Parathyroid adenoma (tissue), 2 donors: ENCODE measurements around the gene MARCO.

Experiments used
- H2AFZ ChIP-seq: fragments of 300-600 bp; sonication (generic); one replicate; pipeline ENCODE4 v1.7.0; 2017; ENCODE audit warnings: antibody characterized with exemption, mild to moderate bottlenecking
- H3K27ac ChIP-seq: fragments of 300-600 bp; sonication (generic); one replicate; pipeline ENCODE4 v1.7.0; 2017
- H3K27me3 ChIP-seq: fragments of 300-600 bp; sonication (generic); one replicate; pipeline ENCODE4 v1.7.0; 2017; ENCODE audit warnings: low read length; ENCODE audit not compliant: control insufficient read depth, insufficient read depth
- H3K36me3 ChIP-seq: fragments of 300-600 bp; sonication (generic); one replicate; pipeline ENCODE4 v1.7.0; 2017; ENCODE audit warnings: low read length; ENCODE audit not compliant: control insufficient read depth, insufficient read depth
- H3K4me1 ChIP-seq: fragments of 300-600 bp; sonication (generic); one replicate; pipeline ENCODE4 v1.7.0; 2017; ENCODE audit warnings: control low read depth
- H3K4me2 ChIP-seq: fragments of 300-600 bp; sonication (generic); one replicate; pipeline ENCODE4 v1.7.0; 2017; ENCODE audit warnings: low read length
- H3K4me3 ChIP-seq: fragments of 300-600 bp; sonication (generic); one replicate; pipeline ENCODE4 v1.7.0; 2017; ENCODE audit warnings: low read depth, low read length
- H3K79me2 ChIP-seq: fragments of 300-600 bp; sonication (generic); one replicate; pipeline ENCODE4 v1.7.0; 2017; ENCODE audit warnings: control low read depth
- H3K9ac ChIP-seq: fragments of 300-600 bp; sonication (generic); one replicate; pipeline ENCODE4 v1.7.0; 2017; ENCODE audit warnings: mild to moderate bottlenecking
- H3K9me3 ChIP-seq: fragments of 300-600 bp; sonication (generic); one replicate; pipeline ENCODE4 v1.7.0; 2017; ENCODE audit warnings: low read length; ENCODE audit not compliant: control insufficient read depth
- CTCF ChIP-seq: fragments of 300-600 bp; sonication (generic); IDR thresholded peaks from one replicate; pipeline ENCODE4 v1.7.0; 2017; ENCODE audit warnings: antibody characterized with exemption, mild to moderate bottlenecking
- donor health status: primary hyperparathyroidism.

MARCO gene

DNA sequence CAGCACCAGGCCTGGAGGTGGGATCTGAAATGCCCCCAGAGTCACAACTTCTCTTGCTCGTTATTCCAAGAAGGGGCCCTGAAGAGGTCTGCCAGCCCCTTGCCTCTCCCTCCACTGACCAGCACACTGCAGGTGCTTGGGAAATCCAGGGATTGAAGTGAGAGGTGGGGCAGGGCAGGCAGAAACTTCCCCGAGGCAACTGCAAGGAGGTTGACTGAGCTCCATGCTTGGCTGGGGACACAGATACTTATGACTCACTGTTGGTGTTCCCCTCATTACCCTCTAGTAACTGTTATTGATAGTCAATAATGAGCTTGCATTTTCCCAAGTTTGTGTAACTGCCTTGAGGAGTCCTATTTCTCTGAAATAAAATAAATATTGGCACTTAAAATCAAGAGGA, 47.5 kb downstream of the MARCO start:
- H3K27ac ChIP-seq, result no peak overlapping the region
- H3K9ac ChIP-seq, result no peak overlapping the region
- H2AFZ ChIP-seq, result no peak overlapping the region
- no peaks in the 10 kb centered on the region for H3K27me3 ChIP-seq
- no peak for TF ChIP-seq CTCF
- no peaks in the 10 kb centered on the region for H3K36me3 ChIP-seq
- H3K79me2 ChIP-seq, result no peaks in the 10 kb centered on the region
- H3K4me1 ChIP-seq, result no peaks in the 10 kb centered on the region
- no peak overlapping the region for H3K4me2 ChIP-seq
- no peak overlapping the region for H3K4me3 ChIP-seq
- no peaks in the 10 kb centered on the region for H3K9me3 ChIP-seq

GRCh38 chr2:118990757-118991545, 49.0 kb downstream of the MARCO start:
- no peaks in the 10 kb centered on the region for H3K9me3 ChIP-seq
- H3K36me3 ChIP-seq, result no peaks in the 10 kb centered on the region
- no peak overlapping the region for H3K27ac ChIP-seq
- H3K79me2 ChIP-seq, result no peaks in the 10 kb centered on the region
- H3K4me2 ChIP-seq, result no peak overlapping the region
- no peaks in the 10 kb centered on the region for H3K4me1 ChIP-seq
- no peaks in the 10 kb centered on the region for H3K27me3 ChIP-seq
- H3K4me3 ChIP-seq, result no peak overlapping the region
- H3K9ac ChIP-seq, result no peak overlapping the region
- no peak for TF ChIP-seq CTCF
- H2AFZ ChIP-seq, result no peak overlapping the region

DNA sequence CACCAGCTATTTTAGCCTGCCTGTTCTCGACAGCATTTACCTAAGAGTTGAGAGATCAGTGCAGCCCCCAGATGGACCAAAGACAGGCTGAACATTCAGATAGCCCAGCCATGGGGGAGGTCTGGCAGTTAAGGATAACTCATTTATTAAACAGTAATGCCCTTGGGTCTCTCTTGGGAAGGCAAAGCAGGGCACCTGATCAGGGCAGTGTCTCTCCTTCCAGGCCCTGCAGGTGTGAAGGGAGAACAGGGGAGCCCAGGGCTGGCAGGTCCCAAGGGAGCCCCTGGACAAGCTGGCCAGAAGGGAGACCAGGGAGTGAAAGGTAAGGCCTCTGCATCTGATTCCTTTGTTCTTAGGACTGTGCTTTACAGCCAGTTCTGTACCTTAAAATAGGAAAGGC, 49.6 kb downstream of the MARCO start:
- Histone ChIP-seq H3K79me2 (no peaks in the 10 kb centered on the region), H3K27me3 (no peaks in the 10 kb centered on the region), H2AFZ (no peak overlapping the region), H3K36me3 (no peaks in the 10 kb centered on the region), H3K4me1 (no peaks in the 10 kb centered on the region), H3K4me2 (no peak overlapping the region), H3K4me3 (no peak overlapping the region), H3K9me3 (no peaks in the 10 kb centered on the region), H3K9ac (no peak overlapping the region), H3K27ac (no peak overlapping the region)
- TF ChIP-seq CTCF, result no peak

- H3K27me3 ChIP-seq, result no peaks in the 10 kb centered on the region
- H2AFZ ChIP-seq, result no peak overlapping the region
- H3K36me3 ChIP-seq, result no peaks in the 10 kb centered on the region
- H3K9me3 ChIP-seq, result no peaks in the 10 kb centered on the region
- no peak overlapping the region for H3K4me2 ChIP-seq
- H3K27ac ChIP-seq, result no peak overlapping the region
- TF ChIP-seq CTCF, result no peak
- no peak overlapping the region for H3K9ac ChIP-seq
- H3K4me1 ChIP-seq, result no peaks in the 10 kb centered on the region
- H3K79me2 ChIP-seq, result no peaks in the 10 kb centered on the region
- no peak overlapping the region for H3K4me3 ChIP-seq
Measured at GRCh38 chr2:118992740-118993391, 50.9 kb downstream of the MARCO start.

DNA sequence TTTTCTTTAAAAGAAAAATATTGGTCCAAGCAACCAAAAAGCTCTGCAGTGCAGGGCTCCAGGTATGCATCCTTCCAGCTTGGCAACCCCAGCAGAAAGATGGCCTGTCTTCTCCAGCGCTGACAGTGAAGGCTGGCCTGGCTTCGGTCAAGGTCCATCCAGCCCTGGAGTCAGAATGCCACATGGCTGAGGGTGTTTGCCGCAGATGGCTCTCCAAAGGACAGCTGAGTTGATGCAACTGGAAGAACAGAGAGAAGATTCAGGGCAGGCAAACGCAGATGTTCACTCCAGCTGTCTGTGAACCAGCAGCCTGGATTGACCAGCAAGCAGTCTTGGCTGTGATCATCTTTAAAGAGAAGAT, 51.4 kb downstream of the MARCO start:
- no peak overlapping the region for H2AFZ ChIP-seq
- H3K9ac ChIP-seq, result no peak overlapping the region
- H3K27ac ChIP-seq, result no peak overlapping the region
- TF ChIP-seq CTCF, result no peak
- no peaks in the 10 kb centered on the region for H3K27me3 ChIP-seq
- H3K4me3 ChIP-seq, result no peak overlapping the region
- no peaks in the 10 kb centered on the region for H3K9me3 ChIP-seq
- no peaks in the 10 kb centered on the region for H3K4me1 ChIP-seq
- no peak overlapping the region for H3K4me2 ChIP-seq
- no peaks in the 10 kb centered on the region for H3K79me2 ChIP-seq
- H3K36me3 ChIP-seq, result no peaks in the 10 kb centered on the region
